Neural cell (in vitro differentiated cells): ENCODE results near the gene MCC. TPM values are rescaled to one million over a fixed set of nuclear protein-coding genes. Genes with fewer than 3 reads are reported as not detected.

Experiments used
- H2AFZ ChIP-seq: fragments of 200-600, 300-800 bp; sonication (generic), shearing (Covaris generic); 2 replicates; pipeline ENCODE4 v1.6.0; 2014; ENCODE audit warnings: low read depth, mild to moderate bottlenecking, antibody characterized with exemption, low read length, moderate library complexity
- H3F3A ChIP-seq: fragments of 200-600 bp; shearing (Covaris generic); 2 replicates; pipeline ENCODE4 v1.6.1; 2016; ENCODE audit warnings: mild to moderate bottlenecking, moderate library complexity, mixed read lengths, antibody characterized with exemption, low read length; ENCODE audit not compliant: insufficient read depth, poor library complexity, severe bottlenecking
- H3K27ac ChIP-seq: fragments of 200-600, 300-800 bp; sonication (generic), shearing (Covaris generic); 2 replicates; pipeline ENCODE4 v1.5.1; 2014; ENCODE audit warnings: mild to moderate bottlenecking, low read length, moderate library complexity
- H3K27me3 ChIP-seq: fragments of 300-800, 200-600 bp; sonication (generic), shearing (Covaris generic); 2 replicates; pipeline ENCODE4 v1.6.0; 2014; ENCODE audit warnings: mild to moderate bottlenecking, low read depth, low read length, moderate library complexity; ENCODE audit not compliant: insufficient read depth
- H3K36me3 ChIP-seq: fragments of 300-800, 200-600 bp; sonication (generic), shearing (Covaris generic); 2 replicates; pipeline ENCODE4 v1.5.1; 2014; ENCODE audit warnings: mild to moderate bottlenecking, antibody characterized with exemption, low read length, moderate library complexity; ENCODE audit not compliant: insufficient read depth
- H3K4me2 ChIP-seq: fragments of 300-800, 200-600 bp; sonication (generic), shearing (Covaris generic); 2 replicates; pipeline ENCODE4 v1.6.0; 2014; ENCODE audit warnings: mild to moderate bottlenecking, low read length
- H3K4me3 ChIP-seq: fragments of 300-800, 200-600 bp; sonication (generic), shearing (Covaris generic); 2 replicates; pipeline ENCODE4 v1.5.1; 2014; ENCODE audit warnings: mild to moderate bottlenecking, low read length, moderate library complexity
- H3K79me2 ChIP-seq: fragments of 200-600 bp; shearing (Covaris generic); replicated peaks from 2 replicates; pipeline ENCODE4 v1.6.0; 2014; ENCODE audit warnings: mild to moderate bottlenecking, low read length, moderate library complexity; ENCODE audit not compliant: insufficient read depth
- H3K9ac ChIP-seq: fragments of 300-800, 200-600 bp; sonication (generic), shearing (Covaris generic); 2 replicates; pipeline ENCODE4 v1.6.1; 2016; ENCODE audit warnings: mild to moderate bottlenecking, low read length, mixed read lengths
- H3K9me2 ChIP-seq: fragments of 200-600 bp; shearing (Covaris generic); 2 replicates; pipeline ENCODE4 v1.6.1; 2016; ENCODE audit warnings: mild to moderate bottlenecking, low read length, mixed read lengths; ENCODE audit not compliant: insufficient read depth
- H3K9me3 ChIP-seq: fragments of 200-600, 300-800 bp; sonication (generic), shearing (Covaris generic); 2 replicates; pipeline ENCODE4 v1.6.1; 2016; ENCODE audit warnings: mild to moderate bottlenecking, mixed run types, low read length, moderate library complexity, mixed read lengths
- H4K20me1 ChIP-seq: fragments of 200-600 bp; shearing (Covaris generic); 2 replicates; pipeline ENCODE4 v1.6.1; 2016; ENCODE audit warnings: mild to moderate bottlenecking, mixed run types; ENCODE audit not compliant: insufficient read depth
- EP300 ChIP-seq: fragments of 450-650 bp; conservative IDR thresholded peaks from 2 replicates; pipeline ENCODE4 v1.6.1; 2014; ENCODE audit warnings: antibody characterized with exemption, mild to moderate bottlenecking, moderate library complexity; ENCODE audit not compliant: poor library complexity, severe bottlenecking
- EZH2 ChIP-seq: fragments of 200-600, 300-800 bp; shearing (Covaris generic), sonication (generic); IDR thresholded peaks from 2 replicates; pipeline ENCODE4 v1.6.1; 2014; ENCODE audit warnings: antibody characterized with exemption, low read length, borderline replicate concordance, mild to moderate bottlenecking; ENCODE audit not compliant: insufficient read depth, poor library complexity, severe bottlenecking
- MXI1 ChIP-seq: fragments of 450-650 bp; conservative IDR thresholded peaks from 2 replicates; pipeline ENCODE4 v1.6.1; 2014; ENCODE audit warnings: antibody characterized with exemption, mild to moderate bottlenecking; ENCODE audit not compliant: poor library complexity, severe bottlenecking
- POLR2AphosphoS5 ChIP-seq: IDR thresholded peaks from 2 replicates; pipeline ENCODE4 v1.6.1; 2012
- RAD21 ChIP-seq: fragments of 450-650 bp; conservative IDR thresholded peaks from 2 replicates; pipeline ENCODE4 v1.6.1; 2014; ENCODE audit warnings: antibody characterized with exemption, mild to moderate bottlenecking, moderate library complexity
- REST ChIP-seq: IDR thresholded peaks from 2 replicates; pipeline ENCODE4 v1.6.1; 2012; ENCODE audit warnings: borderline replicate concordance
- SMC3 ChIP-seq: fragments of 450-650 bp; conservative IDR thresholded peaks from 2 replicates; pipeline ENCODE4 v1.6.1; 2014; ENCODE audit warnings: antibody characterized with exemption, mild to moderate bottlenecking, moderate library complexity; ENCODE audit not compliant: poor library complexity
- TAF1 ChIP-seq: IDR thresholded peaks from 2 replicates; pipeline ENCODE4 v1.6.1; 2012; ENCODE audit warnings: low read depth
- polyA plus RNA-seq: library from polyadenylated mRNA; depleted of rRNA; stranded (reverse); fragments of >200 nt; gene quantifications from 2 replicates; pipeline ENCODE4 v1.2.3, GENCODE V29; 2014
- TF ChIP-seq, protein P1 (sequence below): fragments of 450-650 bp; IDR thresholded peaks from 2 replicates; pipeline ENCODE4 v1.5.1; 2014; ENCODE audit warnings: antibody characterized with exemption, mild to moderate bottlenecking, moderate library complexity; ENCODE audit not compliant: poor library complexity, severe bottlenecking

The MCC gene
- polyA plus RNA-seq, 1 donor from 2014 or later, result 2.2 TPM

GRCh38 chr5:113252066-113252465, 236.2 kb downstream of the MCC start:
- no peak overlapping the region for H3K4me3 ChIP-seq
- no peak overlapping the region for H3K27ac ChIP-seq
- no peaks in the 10 kb centered on the region for H3K36me3 ChIP-seq
- H3F3A ChIP-seq, result no peaks in the 10 kb centered on the region
- no peaks in the 10 kb centered on the region for H3K9me3 ChIP-seq
- no peak overlapping the region for H3K9ac ChIP-seq
- TF ChIP-seq SMC3 (no peak), MXI1 (no peak), RAD21 (no peak), EP300 (no peak), POLR2AphosphoS5 (no peak), EZH2 (no peak), TAF1 (no peak), REST (no peak)
- TF ChIP-seq, protein P1, sequence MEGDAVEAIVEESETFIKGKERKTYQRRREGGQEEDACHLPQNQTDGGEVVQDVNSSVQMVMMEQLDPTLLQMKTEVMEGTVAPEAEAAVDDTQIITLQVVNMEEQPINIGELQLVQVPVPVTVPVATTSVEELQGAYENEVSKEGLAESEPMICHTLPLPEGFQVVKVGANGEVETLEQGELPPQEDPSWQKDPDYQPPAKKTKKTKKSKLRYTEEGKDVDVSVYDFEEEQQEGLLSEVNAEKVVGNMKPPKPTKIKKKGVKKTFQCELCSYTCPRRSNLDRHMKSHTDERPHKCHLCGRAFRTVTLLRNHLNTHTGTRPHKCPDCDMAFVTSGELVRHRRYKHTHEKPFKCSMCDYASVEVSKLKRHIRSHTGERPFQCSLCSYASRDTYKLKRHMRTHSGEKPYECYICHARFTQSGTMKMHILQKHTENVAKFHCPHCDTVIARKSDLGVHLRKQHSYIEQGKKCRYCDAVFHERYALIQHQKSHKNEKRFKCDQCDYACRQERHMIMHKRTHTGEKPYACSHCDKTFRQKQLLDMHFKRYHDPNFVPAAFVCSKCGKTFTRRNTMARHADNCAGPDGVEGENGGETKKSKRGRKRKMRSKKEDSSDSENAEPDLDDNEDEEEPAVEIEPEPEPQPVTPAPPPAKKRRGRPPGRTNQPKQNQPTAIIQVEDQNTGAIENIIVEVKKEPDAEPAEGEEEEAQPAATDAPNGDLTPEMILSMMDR, result no peak
- no peaks in the 10 kb centered on the region for H3K79me2 ChIP-seq
- no peaks in the 10 kb centered on the region for H3K27me3 ChIP-seq
- H3K4me2 ChIP-seq, result no peak overlapping the region
- no peaks in the 10 kb centered on the region for H3K9me2 ChIP-seq
- H4K20me1 ChIP-seq, result no peaks in the 10 kb centered on the region
- no peak overlapping the region for H2AFZ ChIP-seq

- no peaks in the 10 kb centered on the region for H4K20me1 ChIP-seq
- no peaks in the 10 kb centered on the region for H3K36me3 ChIP-seq
- TF ChIP-seq POLR2AphosphoS5, result no peak
- TF ChIP-seq TAF1, result no peak
- no peak for TF ChIP-seq EP300
- no peak for TF ChIP-seq RAD21
- no peak for TF ChIP-seq SMC3
- TF ChIP-seq EZH2, result no peak
- TF ChIP-seq REST, result no peak
- TF ChIP-seq MXI1, result no peak
- TF ChIP-seq, protein P1, result no peak
- H3F3A ChIP-seq, result no peaks in the 10 kb centered on the region
- no peak overlapping the region for H2AFZ ChIP-seq
- no peaks in the 10 kb centered on the region for H3K9me3 ChIP-seq
- H3K27me3 ChIP-seq, result no peaks in the 10 kb centered on the region
- no peaks in the 10 kb centered on the region for H3K9me2 ChIP-seq
- no peaks in the 10 kb centered on the region for H3K79me2 ChIP-seq
- no peak overlapping the region for H3K27ac ChIP-seq
- H3K4me2 ChIP-seq, result no peak overlapping the region
- no peak overlapping the region for H3K4me3 ChIP-seq
- H3K9ac ChIP-seq, result no peak overlapping the region
These were observed 237.8 kb downstream of the MCC start for GRCh38 chr5:113250341-113250953.
